ENCODE data around the gene LDLRAD4.

DNA sequence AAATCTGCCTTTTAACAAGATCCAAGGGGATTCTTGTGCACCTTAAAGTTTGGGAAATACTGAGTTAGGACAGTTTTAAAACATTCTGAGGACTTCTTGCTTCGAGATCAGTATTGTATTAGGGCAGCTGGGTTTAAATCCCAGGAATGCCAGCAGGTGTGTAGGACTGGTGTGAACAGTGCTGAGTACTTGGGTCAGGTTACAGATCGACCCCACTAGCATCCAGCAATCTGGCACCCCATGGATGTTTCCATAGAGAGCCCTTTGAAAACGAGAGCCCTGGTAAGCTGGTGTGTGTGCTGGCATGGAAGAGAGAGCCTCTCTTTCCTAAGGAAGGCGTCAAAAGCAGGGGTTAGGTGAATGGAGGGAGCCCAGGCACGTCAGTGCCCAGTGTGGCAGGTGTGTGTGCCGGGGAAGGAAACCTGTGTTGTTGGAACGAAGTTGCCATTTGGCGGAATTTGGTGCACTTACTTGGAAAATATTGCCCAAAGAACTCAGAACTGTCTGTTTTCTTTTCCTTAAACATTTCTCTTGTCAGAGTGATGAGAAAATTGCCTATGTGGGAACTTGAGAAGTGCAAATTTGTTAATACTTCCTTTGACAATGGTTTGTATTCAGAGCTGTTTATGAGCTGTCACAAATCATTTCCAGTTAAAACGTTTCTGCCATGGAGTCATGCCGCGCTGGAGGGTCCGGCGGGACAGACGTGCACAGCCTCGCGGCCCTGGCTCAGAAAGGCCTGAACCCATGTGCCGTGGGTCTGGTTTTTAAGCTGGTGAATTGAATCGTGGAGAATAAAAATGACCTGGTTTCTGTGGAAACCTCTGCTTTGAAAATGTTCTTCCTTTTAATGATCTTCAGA lies 38.1 kb downstream of the LDLRAD4 start:
- TF ChIP-seq ELF4 (IDR thresholded peaks at IDR 0.05) (no peak), BHLHE40 (IDR thresholded peaks at IDR 0.05; ENCODE audit: borderline replicate concordance) (no peak), SP1 (IDR thresholded peaks at IDR 0.05) (no peak), HDGF (IDR thresholded peaks at IDR 0.05; ENCODE audit: borderline replicate concordance) (no peak), CTBP1 (IDR thresholded peaks at IDR 0.05; ENCODE audit: borderline replicate concordance) (no peak), SUZ12 (IDR thresholded peaks at IDR 0.05) (no peak), ZNF384 (IDR thresholded peaks at IDR 0.05) (no peak), FOXK2 (IDR thresholded peaks at IDR 0.05) (no peak), FOXM1 (IDR thresholded peaks at IDR 0.05; ENCODE audit: borderline replicate concordance) (no peak)

All from HEK293T (cell line).